MM.1S (cell line): ENCODE results near the gene OR5B2.

Source experiments
- EZH2 ChIP-seq: fragments of 300-600 bp; sonication (generic); optimal IDR thresholded peaks from 2 replicates; pipeline ENCODE3; 2017; ENCODE audit warnings: low read depth, mild to moderate bottlenecking, antibody characterized with exemption, low read length, mixed read lengths
- TF ChIP-seq, protein P1 (sequence below): fragments of 300-600 bp; sonication (generic); IDR thresholded peaks from 2 replicates; pipeline ENCODE4 v1.5.1; 2016; ENCODE audit warnings: antibody characterized with exemption, low read length, mixed read lengths

DNA sequence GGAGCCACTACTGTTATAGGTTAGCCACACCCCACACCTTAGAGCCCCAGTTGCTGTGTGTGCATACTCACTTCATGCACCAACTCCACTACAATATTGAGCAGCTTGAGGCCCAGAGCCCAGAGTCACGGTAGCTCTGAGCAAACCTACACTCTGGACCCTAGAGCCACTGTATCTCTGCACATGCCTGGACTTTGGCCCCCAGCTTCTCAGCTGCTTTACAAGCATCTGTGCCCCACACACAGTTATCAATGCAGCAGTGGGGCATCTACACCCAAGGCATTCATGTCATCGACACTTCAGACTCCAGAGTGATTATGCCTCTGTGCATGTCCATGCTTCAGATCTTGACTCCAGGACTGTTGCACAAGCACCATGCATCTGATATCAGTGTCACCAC, 16.4 kb upstream of the OR5B2 start:
- TF ChIP-seq, protein P1, sequence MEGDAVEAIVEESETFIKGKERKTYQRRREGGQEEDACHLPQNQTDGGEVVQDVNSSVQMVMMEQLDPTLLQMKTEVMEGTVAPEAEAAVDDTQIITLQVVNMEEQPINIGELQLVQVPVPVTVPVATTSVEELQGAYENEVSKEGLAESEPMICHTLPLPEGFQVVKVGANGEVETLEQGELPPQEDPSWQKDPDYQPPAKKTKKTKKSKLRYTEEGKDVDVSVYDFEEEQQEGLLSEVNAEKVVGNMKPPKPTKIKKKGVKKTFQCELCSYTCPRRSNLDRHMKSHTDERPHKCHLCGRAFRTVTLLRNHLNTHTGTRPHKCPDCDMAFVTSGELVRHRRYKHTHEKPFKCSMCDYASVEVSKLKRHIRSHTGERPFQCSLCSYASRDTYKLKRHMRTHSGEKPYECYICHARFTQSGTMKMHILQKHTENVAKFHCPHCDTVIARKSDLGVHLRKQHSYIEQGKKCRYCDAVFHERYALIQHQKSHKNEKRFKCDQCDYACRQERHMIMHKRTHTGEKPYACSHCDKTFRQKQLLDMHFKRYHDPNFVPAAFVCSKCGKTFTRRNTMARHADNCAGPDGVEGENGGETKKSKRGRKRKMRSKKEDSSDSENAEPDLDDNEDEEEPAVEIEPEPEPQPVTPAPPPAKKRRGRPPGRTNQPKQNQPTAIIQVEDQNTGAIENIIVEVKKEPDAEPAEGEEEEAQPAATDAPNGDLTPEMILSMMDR, result no peak
- TF ChIP-seq EZH2, result no peak
